OCI-LY7 (cell line): ENCODE measurements around the gene CRIP2.

Experiments
- CTCF ChIP-seq: fragments of 200-600 bp; sonication (generic); conservative IDR thresholded peaks from 2 replicates; pipeline ENCODE4 v1.5.1; 2014; ENCODE audit warnings: mild to moderate bottlenecking, antibody characterized with exemption, low read length, moderate library complexity, mixed read lengths
- EZH2phosphoT487 ChIP-seq: fragments of 200-600 bp; sonication (generic); IDR thresholded peaks from 2 replicates; pipeline ENCODE4 v1.6.1; 2018; ENCODE audit warnings: low read depth, borderline replicate concordance, mild to moderate bottlenecking, mixed run types, antibody characterized with exemption, low read length, moderate library complexity, mixed read lengths

GRCh38 chr14:105442125-105442524 is 32.5 kb upstream of the CRIP2 start:
- TF ChIP-seq CTCF (no peak), EZH2phosphoT487 (no peak)
